ENCODE data around the gene YAP1. TPM values are rescaled to one million over a fixed set of nuclear protein-coding genes. Genes with fewer than 3 reads are reported as not detected.

YAP1 gene
- total RNA-seq, 1 donor from 2014 or later: 129 TPM

DNA sequence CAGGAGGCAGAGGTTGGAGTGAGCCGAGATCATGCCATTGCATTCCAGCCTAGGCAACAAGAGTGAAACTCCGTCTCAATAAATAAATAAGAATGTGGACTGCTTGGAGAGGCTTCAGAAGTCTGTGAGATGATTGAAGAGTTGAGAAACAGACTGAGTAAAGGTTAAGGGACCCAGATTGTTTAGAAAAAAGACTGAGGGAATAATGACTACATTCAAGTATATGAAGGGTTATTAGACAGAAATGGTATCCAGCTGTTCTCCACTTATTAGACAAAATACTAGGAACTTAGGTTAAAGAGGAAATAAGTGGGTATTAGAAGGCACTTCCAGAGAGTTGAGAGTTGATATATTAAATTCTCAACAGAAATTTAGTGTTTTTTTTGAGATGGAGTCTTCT lies 10.5 kb upstream of the YAP1 start:
- DNase-seq (ENCODE audit: low read depth) (no peak), FAIRE-seq (no peak)
- no peak overlapping the region for H3K4me2 ChIP-seq (ENCODE audit: low read length)
- Mint-ChIP-seq H3K27me3 (ENCODE audit: low read depth, unreplicated experiment) (no peaks in the 10 kb centered on the region), H3K4me1 (ENCODE audit: low read depth, unreplicated experiment) (peaks cover 7% of the 10 kb centered on the region), H3K9me3 (ENCODE audit: unreplicated experiment) (no peaks in the 10 kb centered on the region), H3K36me3 (ENCODE audit: low read depth, unreplicated experiment) (no peaks in the 10 kb centered on the region), H3K4me3 (ENCODE audit: unreplicated experiment) (no peak overlapping the region), H3K27ac (ENCODE audit: unreplicated experiment) (no peak overlapping the region)
- H3K4me3 ChIP-seq (ENCODE audit: insufficient read depth, low read depth, low read length): no peak overlapping the region
- no peaks in the 10 kb centered on the region for H3K9me3 ChIP-seq (ENCODE audit: insufficient read depth, low read depth, low read length)
- no peaks in the 10 kb centered on the region for H3K36me3 ChIP-seq (ENCODE audit: insufficient read depth, low read length)
- H3K27ac ChIP-seq (ENCODE audit: low read depth, low read length): no peak overlapping the region
- no peaks in the 10 kb centered on the region for H3K4me1 ChIP-seq (ENCODE audit: insufficient read depth, low read length)
- H3K27me3 ChIP-seq (ENCODE audit: insufficient read depth, low read length): no peaks in the 10 kb centered on the region
- no peaks in the 10 kb centered on the region for H4K20me1 ChIP-seq (ENCODE audit: insufficient read depth, low read length)
- no peak overlapping the region for H2AFZ ChIP-seq (ENCODE audit: low read depth, low read length)
- no peak for TF ChIP-seq CTCF (IDR thresholded peaks at IDR 0.05; ENCODE audit: insufficient read depth, low read depth, low read length)
- TF ChIP-seq EZH2 (IDR thresholded peaks at IDR 0.05; ENCODE audit: insufficient read depth, low read length): no peak
- no peak overlapping the region for H3K9ac ChIP-seq (ENCODE audit: low read length)
- H3K79me2 ChIP-seq (ENCODE audit: insufficient read depth, low read length): no peaks in the 10 kb centered on the region

DNA sequence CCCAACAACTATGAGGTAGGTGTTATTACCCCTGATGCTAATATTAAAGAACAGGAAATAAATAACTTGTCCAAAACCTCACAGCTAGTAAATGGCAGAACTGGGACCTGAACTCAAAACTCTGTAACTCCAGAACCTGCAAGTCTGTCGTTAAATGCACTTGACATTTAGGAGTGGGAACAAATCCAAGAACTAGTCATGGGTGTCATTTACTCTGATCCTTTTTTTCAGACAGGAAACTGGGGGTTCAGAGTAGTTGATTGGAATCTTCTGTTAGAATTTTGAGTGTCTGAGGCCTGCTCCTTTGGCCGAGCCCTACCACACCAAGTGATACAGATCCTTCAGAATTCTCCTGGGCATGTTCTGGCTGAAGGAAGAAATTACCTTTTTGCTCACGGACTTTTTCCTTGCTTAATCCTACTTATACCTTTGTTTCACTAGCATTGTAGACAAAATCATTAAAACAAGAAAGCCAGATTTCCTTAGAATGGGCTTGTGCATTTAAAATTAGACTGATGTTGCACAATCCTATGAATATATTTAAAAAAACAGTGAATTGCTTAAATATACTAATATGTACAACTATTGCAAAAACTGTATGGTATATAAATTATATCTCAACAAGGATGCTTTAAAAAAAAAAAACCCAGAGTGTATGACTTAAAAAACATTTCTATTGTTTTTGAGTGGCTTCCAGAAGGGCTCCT lies 1.4 kb upstream of the YAP1 start:
- Histone ChIP-seq H3K79me2 (ENCODE audit: insufficient read depth, low read length) (peaks cover 41% of the 10 kb centered on the region), H3K27ac (ENCODE audit: low read depth, low read length) (peak overlapping the region; percentile 99), H2AFZ (ENCODE audit: low read depth, low read length) (no peak overlapping the region), H4K20me1 (ENCODE audit: insufficient read depth, low read length) (peaks cover 3% of the 10 kb centered on the region), H3K9me3 (ENCODE audit: insufficient read depth, low read depth, low read length) (no peaks in the 10 kb centered on the region), H3K4me2 (ENCODE audit: low read length) (peak overlapping the region; percentile 93), H3K36me3 (ENCODE audit: insufficient read depth, low read length) (no peaks in the 10 kb centered on the region), H3K27me3 (ENCODE audit: insufficient read depth, low read length) (no peaks in the 10 kb centered on the region), H3K4me3 (ENCODE audit: insufficient read depth, low read depth, low read length) (peak overlapping the region; percentile 97), H3K9ac (ENCODE audit: low read length) (peak overlapping the region; percentile 100), H3K4me1 (ENCODE audit: insufficient read depth, low read length) (peaks cover 8% of the 10 kb centered on the region)
- DNase-seq (ENCODE audit: low read depth) (no peak), FAIRE-seq (no peak)
- no peak overlapping the region for H3K27ac Mint-ChIP-seq (ENCODE audit: unreplicated experiment)
- H3K9me3 Mint-ChIP-seq (ENCODE audit: unreplicated experiment): no peaks in the 10 kb centered on the region
- TF ChIP-seq EZH2 (IDR thresholded peaks at IDR 0.05; ENCODE audit: insufficient read depth, low read length): no peak
- peaks cover under 1% of the 10 kb centered on the region for H3K4me1 Mint-ChIP-seq (ENCODE audit: low read depth, unreplicated experiment)
- no peaks in the 10 kb centered on the region for H3K36me3 Mint-ChIP-seq (ENCODE audit: low read depth, unreplicated experiment)
- peak overlapping the region; percentile 96 for H3K4me3 Mint-ChIP-seq (ENCODE audit: unreplicated experiment)
- no peaks in the 10 kb centered on the region for H3K27me3 Mint-ChIP-seq (ENCODE audit: low read depth, unreplicated experiment)

DNA sequence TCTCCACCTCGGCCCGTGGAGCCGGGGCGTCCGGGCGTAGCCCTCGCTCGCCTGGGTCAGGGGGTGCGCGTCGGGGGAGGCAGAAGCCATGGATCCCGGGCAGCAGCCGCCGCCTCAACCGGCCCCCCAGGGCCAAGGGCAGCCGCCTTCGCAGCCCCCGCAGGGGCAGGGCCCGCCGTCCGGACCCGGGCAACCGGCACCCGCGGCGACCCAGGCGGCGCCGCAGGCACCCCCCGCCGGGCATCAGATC lies 439 bp downstream of the YAP1 start:
- TF ChIP-seq EZH2 (IDR thresholded peaks at IDR 0.05; ENCODE audit: insufficient read depth, low read length): no peak
- no peak for TF ChIP-seq CTCF (IDR thresholded peaks at IDR 0.05; ENCODE audit: insufficient read depth, low read depth, low read length)
- Mint-ChIP-seq H3K9me3 (ENCODE audit: unreplicated experiment) (no peaks in the 10 kb centered on the region), H3K4me1 (ENCODE audit: low read depth, unreplicated experiment) (peaks cover 10% of the 10 kb centered on the region), H3K4me3 (ENCODE audit: unreplicated experiment) (peak overlapping the region; percentile 88), H3K27me3 (ENCODE audit: low read depth, unreplicated experiment) (no peaks in the 10 kb centered on the region), H3K36me3 (ENCODE audit: low read depth, unreplicated experiment) (no peaks in the 10 kb centered on the region), H3K27ac (ENCODE audit: unreplicated experiment) (no peak overlapping the region)
- FAIRE-seq (no peak), DNase-seq (ENCODE audit: low read depth) (no peak)
- Histone ChIP-seq H3K4me2 (ENCODE audit: low read length) (peak overlapping the region; percentile 93), H3K4me3 (ENCODE audit: insufficient read depth, low read depth, low read length) (peak overlapping the region; percentile 97), H3K9me3 (ENCODE audit: insufficient read depth, low read depth, low read length) (no peaks in the 10 kb centered on the region), H3K9ac (ENCODE audit: low read length) (peak overlapping the region; percentile 100), H3K79me2 (ENCODE audit: insufficient read depth, low read length) (peaks cover 59% of the 10 kb centered on the region), H3K27ac (ENCODE audit: low read depth, low read length) (peak overlapping the region; percentile 99), H3K36me3 (ENCODE audit: insufficient read depth, low read length) (peaks cover 8% of the 10 kb centered on the region), H3K27me3 (ENCODE audit: insufficient read depth, low read length) (no peaks in the 10 kb centered on the region), H2AFZ (ENCODE audit: low read depth, low read length) (peak overlapping the region; percentile 44), H4K20me1 (ENCODE audit: insufficient read depth, low read length) (peaks cover 4% of the 10 kb centered on the region), H3K4me1 (ENCODE audit: insufficient read depth, low read length) (peaks cover 21% of the 10 kb centered on the region)
